ENCODE measurements around the gene LEP.

The LEP gene

GRCh38 chr7:128227271-128227670, 13.8 kb upstream of the LEP start:
- no peak for TF ChIP-seq CTCF (IDR thresholded peaks at IDR 0.05; ENCODE audit: low read depth, low read length)
- TF ChIP-seq EZH2phosphoT487 (IDR thresholded peaks at IDR 0.05; ENCODE audit: low read depth): no peak
- Histone ChIP-seq H4K20me1 (ENCODE audit: insufficient read depth, low read length) (no peaks in the 10 kb centered on the region), H3K4me2 (ENCODE audit: low read length) (no peak overlapping the region)

GRCh38 chr7:128231021-128231420, 10.1 kb upstream of the LEP start:
- TF ChIP-seq EZH2phosphoT487 (IDR thresholded peaks at IDR 0.05; ENCODE audit: low read depth) (no peak), CTCF (IDR thresholded peaks at IDR 0.05; ENCODE audit: low read depth, low read length) (no peak)
- H3K4me2 ChIP-seq (ENCODE audit: low read length): no peak overlapping the region
- H2AFZ ChIP-seq (ENCODE audit: low read depth, low read length): no peak overlapping the region
- no peak overlapping the region for H3K4me3 ChIP-seq (ENCODE audit: low read length)
- no peak overlapping the region for H3K9ac ChIP-seq (ENCODE audit: low read length)
- H3K4me1 ChIP-seq (ENCODE audit: low read length): no peaks in the 10 kb centered on the region
- no peaks in the 10 kb centered on the region for H3K79me2 ChIP-seq (ENCODE audit: low read length)
- peaks cover 27% of the 10 kb centered on the region for H3K27me3 ChIP-seq (ENCODE audit: low read depth, low read length)
- no peak overlapping the region for H3K27ac ChIP-seq (ENCODE audit: low read length)
- H4K20me1 ChIP-seq (ENCODE audit: insufficient read depth, low read length): no peaks in the 10 kb centered on the region
- no peaks in the 10 kb centered on the region for H3K36me3 ChIP-seq (replicated peaks; ENCODE audit: low read depth, low read length)
- H3K9me3 ChIP-seq (ENCODE audit: insufficient read depth, low read length): no peaks in the 10 kb centered on the region

More at GRCh38 chr7:128227271-128227670, 13.8 kb upstream of the LEP start:
- Histone ChIP-seq H3K4me1 (ENCODE audit: low read length) (no peaks in the 10 kb centered on the region), H3K4me3 (ENCODE audit: low read length) (no peak overlapping the region), H2AFZ (ENCODE audit: low read depth, low read length) (no peak overlapping the region), H3K36me3 (replicated peaks; ENCODE audit: low read depth, low read length) (no peaks in the 10 kb centered on the region), H3K27me3 (ENCODE audit: low read depth, low read length) (peaks cover 23% of the 10 kb centered on the region), H3K9me3 (ENCODE audit: insufficient read depth, low read length) (no peaks in the 10 kb centered on the region), H3K9ac (ENCODE audit: low read length) (no peak overlapping the region), H3K79me2 (ENCODE audit: low read length) (no peaks in the 10 kb centered on the region), H3K27ac (ENCODE audit: low read length) (no peak overlapping the region)

- H3K4me2 ChIP-seq (ENCODE audit: low read length): no peak overlapping the region
- H3K36me3 ChIP-seq (replicated peaks; ENCODE audit: low read depth, low read length): no peaks in the 10 kb centered on the region
- no peak overlapping the region for H3K9ac ChIP-seq (ENCODE audit: low read length)
- no peaks in the 10 kb centered on the region for H4K20me1 ChIP-seq (ENCODE audit: insufficient read depth, low read length)
- TF ChIP-seq EZH2phosphoT487 (IDR thresholded peaks at IDR 0.05; ENCODE audit: low read depth) (no peak), CTCF (IDR thresholded peaks at IDR 0.05; ENCODE audit: low read depth, low read length) (no peak)
- H2AFZ ChIP-seq (ENCODE audit: low read depth, low read length): no peak overlapping the region
- no peaks in the 10 kb centered on the region for H3K9me3 ChIP-seq (ENCODE audit: insufficient read depth, low read length)
- no peaks in the 10 kb centered on the region for H3K4me1 ChIP-seq (ENCODE audit: low read length)
- H3K79me2 ChIP-seq (ENCODE audit: low read length): no peaks in the 10 kb centered on the region
- H3K27ac ChIP-seq (ENCODE audit: low read length): no peak overlapping the region
- H3K27me3 ChIP-seq (ENCODE audit: low read depth, low read length): peaks cover 31% of the 10 kb centered on the region
- no peak overlapping the region for H3K4me3 ChIP-seq (ENCODE audit: low read length)
These were observed 9.4 kb upstream of the LEP start for GRCh38 chr7:128231677-128232076.

GRCh38 chr7:128233471-128233870, 7.6 kb upstream of the LEP start:
- no peak overlapping the region for H3K27ac ChIP-seq (ENCODE audit: low read length)
- H3K4me1 ChIP-seq (ENCODE audit: low read length): no peaks in the 10 kb centered on the region
- no peak overlapping the region for H3K4me3 ChIP-seq (ENCODE audit: low read length)
- no peak overlapping the region for H3K9ac ChIP-seq (ENCODE audit: low read length)
- TF ChIP-seq CTCF (IDR thresholded peaks at IDR 0.05; ENCODE audit: low read depth, low read length) (no peak), EZH2phosphoT487 (IDR thresholded peaks at IDR 0.05; ENCODE audit: low read depth) (no peak)
- no peaks in the 10 kb centered on the region for H3K36me3 ChIP-seq (replicated peaks; ENCODE audit: low read depth, low read length)
- no peaks in the 10 kb centered on the region for H3K9me3 ChIP-seq (ENCODE audit: insufficient read depth, low read length)
- no peak overlapping the region for H2AFZ ChIP-seq (ENCODE audit: low read depth, low read length)
- no peaks in the 10 kb centered on the region for H4K20me1 ChIP-seq (ENCODE audit: insufficient read depth, low read length)
- no peaks in the 10 kb centered on the region for H3K79me2 ChIP-seq (ENCODE audit: low read length)
- H3K4me2 ChIP-seq (ENCODE audit: low read length): no peak overlapping the region
- peaks cover 34% of the 10 kb centered on the region for H3K27me3 ChIP-seq (ENCODE audit: low read depth, low read length)
